ENCODE data around the gene ANAPC5.

DNA sequence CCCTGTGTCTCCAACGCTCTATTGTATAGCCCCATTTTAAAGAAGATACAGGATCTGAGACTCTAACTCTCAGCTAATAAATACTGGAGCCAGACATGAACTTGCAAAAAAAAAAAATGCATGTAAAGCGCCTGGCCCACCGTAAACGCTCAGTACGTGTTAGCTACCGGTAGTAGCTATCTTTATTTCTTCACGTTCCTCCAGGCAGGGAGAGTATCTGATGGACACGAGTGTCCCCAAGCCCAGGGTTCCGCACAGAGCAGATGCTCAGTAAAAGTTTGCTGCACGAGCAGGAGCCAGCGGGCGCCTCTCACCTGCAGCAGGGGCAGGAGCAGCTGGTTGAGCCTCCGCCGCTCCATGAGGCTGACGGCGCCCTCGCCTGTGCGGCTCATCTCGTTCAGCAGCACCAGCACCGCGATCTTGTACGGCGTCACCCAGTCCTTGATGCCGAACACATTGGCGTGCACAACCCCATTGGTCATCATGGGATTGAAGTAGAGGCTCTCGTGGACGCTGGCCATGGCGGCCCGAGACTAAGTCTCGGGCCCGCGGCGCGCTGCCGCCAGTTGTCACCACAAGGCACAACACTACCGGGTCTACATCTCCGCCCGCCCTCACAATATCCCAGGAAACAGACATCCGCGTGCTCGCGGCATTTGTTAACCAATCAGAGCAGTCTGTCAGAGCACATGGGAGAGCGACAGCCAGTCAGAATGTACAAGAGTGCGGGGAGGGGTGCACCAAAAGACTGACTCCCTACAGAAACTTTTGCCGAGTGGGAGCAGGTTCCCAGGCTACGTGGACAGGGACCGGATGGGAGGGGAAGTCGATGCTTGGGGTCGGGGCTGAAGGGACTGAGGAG, at the start of gene ANAPC5:
- peak; percentile 74 for TF ChIP-seq POLR2AphosphoS5 (IDR thresholded peaks at IDR 0.05; ENCODE audit: borderline replicate concordance, low read depth, low read length)
- no peak for TF ChIP-seq EZH2 (IDR thresholded peaks at IDR 0.05)
